GM12878 (cell line): ENCODE measurements around the gene TBCK. TPM values are rescaled to one million over a fixed set of nuclear protein-coding genes. Genes with fewer than 3 reads are reported as not detected.

Experiments used
- ATAC-seq: fragments of 200-7000 bp; cut with Tn5 transposase; 3 replicates; pipeline ENCODE4 v1.9.1; 2020; ENCODE audit warnings: mild to moderate bottlenecking, moderate library complexity
- BruUV-seq: library from RNA; stranded (reverse); fragments of 400-500 nt; replicated peaks from 2 replicates; lab custom pipeline; 2021; lab: Mats Ljungman, UMichigan
- CTCF ChIA-PET: fragments of 300-600 bp; sonication (Branson Sonifier 250); formaldehyde crosslinking; extraction: SDS; loops from one replicate; lab custom pipeline; 2021; ENCODE audit warnings: inconsistent platforms; lab: Yijun Ruan, JAX
- POLR2A ChIA-PET: fragments of 350-600 bp; formaldehyde crosslinking; extraction: SDS; loops from one replicate; lab custom pipeline; 2021; ENCODE audit warnings: inconsistent platforms; lab: Charles Lee
- RAD21 ChIA-PET: fragments of 300-600 bp; sonication (Branson Sonifier 250); formaldehyde crosslinking; loops from one replicate; lab custom pipeline; 2023; ENCODE audit warnings: antibody characterized with exemption; ENCODE audit not compliant: unreplicated experiment; lab: Charles Lee
- SMC1A ChIA-PET: fragments of 300-600 bp; sonication (Branson Sonifier 250); formaldehyde crosslinking; loops from one replicate; lab custom pipeline; 2023; ENCODE audit not compliant: unreplicated experiment, uncharacterized antibody; lab: Charles Lee
- DNase-seq: peaks from one replicate; pipeline ENCODE4 v3.0.0-alpha.2; 2011; ENCODE audit warnings: low read depth, low spot score
- FAIRE-seq: peaks from 3 replicates; lab custom pipeline; 2011; peaks lifted over from hg19 to GRCh38; lab: Jason Lieb, UNC
- H2AFZ ChIP-seq: 2 replicates; pipeline ENCODE4 v1.6.0; 2011; ENCODE audit warnings: low read depth, low read length, control low read depth; ENCODE audit not compliant: control insufficient read depth
- H3K27ac ChIP-seq: 2 replicates; pipeline ENCODE4 v1.5.1; 2011; ENCODE audit warnings: control low read depth; ENCODE audit not compliant: control insufficient read depth, insufficient read depth
- H3K27me3 ChIP-seq, 2 experiments: replicated peaks in 1 of 2; 2 replicates each; pipeline versions ENCODE4 v1.6.0 to v1.6.1; 2011; ENCODE audit warnings: low read length in 1 of 2; ENCODE audit not compliant: control insufficient read depth in 2 of 2, insufficient read depth in 2 of 2
- H3K36me3 ChIP-seq, 2 experiments: 2 replicates each; pipeline ENCODE4 v1.5.1; 2011; ENCODE audit warnings: low read length in 1 of 2; ENCODE audit not compliant: control insufficient read depth in 2 of 2, insufficient read depth in 2 of 2
- H3K4me1 ChIP-seq: 2 replicates; pipeline ENCODE4 v1.6.1; 2011; ENCODE audit warnings: mild to moderate bottlenecking, low read length, moderate library complexity, mixed read lengths; ENCODE audit not compliant: control insufficient read depth, insufficient read depth
- H3K4me2 ChIP-seq: 2 replicates; pipeline ENCODE4 v1.6.0; 2011; ENCODE audit warnings: control low read depth; ENCODE audit not compliant: control insufficient read depth, insufficient read depth
- H3K4me3 ChIP-seq: fragments of 200-600 bp; sonication (generic); 2 replicates; pipeline ENCODE4 v1.5.1; 2016
- H3K79me2 ChIP-seq: 2 replicates; pipeline ENCODE4 v1.6.0; 2011; ENCODE audit warnings: low read length; ENCODE audit not compliant: control insufficient read depth, insufficient read depth
- H3K9ac ChIP-seq: 2 replicates; pipeline ENCODE4 v1.8.0; 2011; ENCODE audit warnings: low read length, control low read depth, mixed read lengths; ENCODE audit not compliant: control insufficient read depth, insufficient read depth
- H3K9me3 ChIP-seq: replicated peaks from 3 replicates; pipeline ENCODE4 v1.5.1; 2011; ENCODE audit warnings: mild to moderate bottlenecking, low read length; ENCODE audit not compliant: control insufficient read depth, insufficient read depth
- H4K20me1 ChIP-seq: 2 replicates; pipeline ENCODE4 v1.6.0; 2011; ENCODE audit not compliant: control insufficient read depth, insufficient read depth
- CHD1 ChIP-seq: IDR thresholded peaks from 2 replicates; pipeline ENCODE4 v1.6.1; 2012; ENCODE audit warnings: low read depth, low read length, improper control_type of control experiment
- GATAD2B ChIP-seq: fragments of 450-650 bp; conservative IDR thresholded peaks from 2 replicates; pipeline ENCODE4 v1.6.1; 2017; ENCODE audit warnings: low read depth, mild to moderate bottlenecking, moderate library complexity
- IKZF2 ChIP-seq, 2 experiments: fragments of 450-650 bp; IDR thresholded peaks; 2 replicates each; pipeline ENCODE4 v1.6.1; 2017; ENCODE audit warnings: mild to moderate bottlenecking in 2 of 2, moderate library complexity in 2 of 2
- IRF4 ChIP-seq: IDR thresholded peaks from 2 replicates; pipeline ENCODE4 v1.6.1; 2011; ENCODE audit warnings: low read depth, low read length
- LARP7 ChIP-seq: fragments of 450-650 bp; IDR thresholded peaks from 2 replicates; pipeline ENCODE4 v1.6.1; 2017; ENCODE audit warnings: mild to moderate bottlenecking
- MEF2A ChIP-seq: IDR thresholded peaks from 2 replicates; pipeline ENCODE4 v1.6.1; 2011; ENCODE audit warnings: low read depth, mild to moderate bottlenecking, low read length, moderate library complexity; ENCODE audit not compliant: insufficient read depth
- MYB ChIP-seq: fragments of 150-350 bp; IDR thresholded peaks from 2 replicates; pipeline ENCODE4 v1.6.1; 2014; ENCODE audit warnings: mild to moderate bottlenecking, low read depth, low read length, borderline replicate concordance
- NR2C2 ChIP-seq: IDR thresholded peaks from 2 replicates; pipeline ENCODE4 v1.6.1; 2011; ENCODE audit warnings: borderline replicate concordance, low read depth; ENCODE audit not compliant: control insufficient read depth, insufficient read length
- PAX5 ChIP-seq: IDR thresholded peaks from 2 replicates; pipeline ENCODE4 v1.6.1; 2011; ENCODE audit warnings: low read depth, low read length, borderline replicate concordance
- RAD51 ChIP-seq: fragments of 450-650 bp; IDR thresholded peaks from 2 replicates; pipeline ENCODE4 v1.6.1; 2016; ENCODE audit warnings: moderate library complexity, mild to moderate bottlenecking, inconsistent platforms
- SUZ12 ChIP-seq: fragments of 200-600 bp; sonication (generic); IDR thresholded peaks from one replicate; pipeline ENCODE4 v1.6.1; 2018; ENCODE audit warnings: antibody characterized with exemption, mild to moderate bottlenecking; ENCODE audit not compliant: unreplicated experiment
- TCF7 ChIP-seq: IDR thresholded peaks from 2 replicates; pipeline ENCODE4 v1.6.1; 2014; ENCODE audit warnings: antibody characterized with exemption, borderline replicate concordance
- ZNF24 ChIP-seq: fragments of 450-650 bp; IDR thresholded peaks from 2 replicates; pipeline ENCODE4 v1.6.1; 2017; ENCODE audit warnings: antibody characterized with exemption, mild to moderate bottlenecking
- in situ Hi-C: fragments of 300-500 bp; cut with MboI; formaldehyde crosslinking; loops from 9 replicates; pipeline ENCODE4 v1.14.3; 2018; ENCODE audit warnings: mixed read lengths
- intact Hi-C: fragments of 100-400 bp; cut with micrococcal nuclease; formaldehyde crosslinking; loops from one replicate; pipeline ENCODE4 v1.14.2; 2022; ENCODE audit not compliant: unreplicated experiment
- polyA plus RNA-seq, 11 experiments: library from polyadenylated mRNA; depleted of rRNA in 4 of 11; unstranded in 6 of 11; stranded (reverse) in 5 of 11; fragments of >200 nt; fragmentation: Nextera tagmentation in 4 of 11; fragmentation: Illumina TruSeq in 1 of 11; extraction: Ambion mirVana in 4 of 11; extraction: Trizol in 1 of 11; gene quantifications; 1 replicate in 1 of 11; 2 replicates in 10 of 11; pipeline versions ENCODE4 v1.2.1 to v1.2.3, GENCODE V29; 2011 to 2016; ENCODE audit warnings: inconsistent platforms in 2 of 11, missing spikeins in 2 of 11, low read depth in 1 of 11
- total RNA-seq, 4 experiments: library from RNA; depleted of rRNA in 3 of 4; stranded (reverse); fragments of >200 nt in 3 of 4; fragmentation: Illumina TruSeq in 1 of 4; extraction: Trizol in 1 of 4; gene quantifications; 2 replicates each; pipeline versions ENCODE4 v1.2.1 to v1.2.3, GENCODE V29; 2013 to 2021
- TF ChIP-seq, protein P1 (sequence below): fragments of 450-650 bp; formaldehyde crosslinking; IDR thresholded peaks from 2 replicates; pipeline ENCODE4 v1.4.0; 2020; ENCODE audit warnings: mild to moderate bottlenecking, moderate library complexity

TBCK gene
- total and polyA plus RNA-seq, 10 of the 15 experiments (the other 5 are each of a cell fraction or from before 2014, with no cell fraction given): 4.1 to 30.3 (median 20.2) TPM

DNA sequence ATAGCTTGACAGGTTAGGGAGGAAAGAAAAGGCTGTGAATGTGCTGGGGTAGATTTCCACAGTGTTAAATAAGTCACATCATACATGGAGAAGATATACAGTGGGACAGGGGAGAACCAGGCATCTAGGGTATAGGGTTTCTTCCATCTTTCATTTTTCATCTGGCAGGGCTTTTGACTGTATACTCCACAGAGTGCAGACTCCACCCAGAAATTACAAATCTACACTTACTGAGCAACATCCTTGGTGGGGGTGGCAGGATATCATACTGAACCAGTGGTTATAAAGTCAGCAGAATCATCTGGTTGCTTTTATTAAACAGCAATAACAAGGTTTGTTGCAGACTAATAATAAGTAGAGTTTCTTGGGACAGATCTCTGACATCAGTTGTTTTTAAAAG lies 266.5 kb downstream of the TBCK start:
- no peak overlapping the region for H3K9ac ChIP-seq
- no peaks in the 10 kb centered on the region for H3K4me1 ChIP-seq
- POLR2A ChIA-PET: no interaction called here
- no peaks in the 10 kb centered on the region for H3K79me2 ChIP-seq
- H3K36me3 ChIP-seq: no peaks in the 10 kb centered on the region
- H2AFZ ChIP-seq: no peak overlapping the region
- in situ Hi-C loops (no loop called here), intact Hi-C loops (no loop called here)
- H3K4me3 ChIP-seq: no peak overlapping the region
- H4K20me1 ChIP-seq: no peaks in the 10 kb centered on the region
- TF ChIP-seq CHD1: no peak
- no peak for TF ChIP-seq ZNF24
- TF ChIP-seq IRF4: no peak
- TF ChIP-seq MYB: no peak
- no peak for TF ChIP-seq IKZF2 (IDR thresholded peaks at IDR 0.05)
- TF ChIP-seq SUZ12: no peak
- TF ChIP-seq TCF7: no peak
- TF ChIP-seq PAX5: no peak
- TF ChIP-seq LARP7: no peak
- TF ChIP-seq MEF2A: no peak
- TF ChIP-seq, protein P1, sequence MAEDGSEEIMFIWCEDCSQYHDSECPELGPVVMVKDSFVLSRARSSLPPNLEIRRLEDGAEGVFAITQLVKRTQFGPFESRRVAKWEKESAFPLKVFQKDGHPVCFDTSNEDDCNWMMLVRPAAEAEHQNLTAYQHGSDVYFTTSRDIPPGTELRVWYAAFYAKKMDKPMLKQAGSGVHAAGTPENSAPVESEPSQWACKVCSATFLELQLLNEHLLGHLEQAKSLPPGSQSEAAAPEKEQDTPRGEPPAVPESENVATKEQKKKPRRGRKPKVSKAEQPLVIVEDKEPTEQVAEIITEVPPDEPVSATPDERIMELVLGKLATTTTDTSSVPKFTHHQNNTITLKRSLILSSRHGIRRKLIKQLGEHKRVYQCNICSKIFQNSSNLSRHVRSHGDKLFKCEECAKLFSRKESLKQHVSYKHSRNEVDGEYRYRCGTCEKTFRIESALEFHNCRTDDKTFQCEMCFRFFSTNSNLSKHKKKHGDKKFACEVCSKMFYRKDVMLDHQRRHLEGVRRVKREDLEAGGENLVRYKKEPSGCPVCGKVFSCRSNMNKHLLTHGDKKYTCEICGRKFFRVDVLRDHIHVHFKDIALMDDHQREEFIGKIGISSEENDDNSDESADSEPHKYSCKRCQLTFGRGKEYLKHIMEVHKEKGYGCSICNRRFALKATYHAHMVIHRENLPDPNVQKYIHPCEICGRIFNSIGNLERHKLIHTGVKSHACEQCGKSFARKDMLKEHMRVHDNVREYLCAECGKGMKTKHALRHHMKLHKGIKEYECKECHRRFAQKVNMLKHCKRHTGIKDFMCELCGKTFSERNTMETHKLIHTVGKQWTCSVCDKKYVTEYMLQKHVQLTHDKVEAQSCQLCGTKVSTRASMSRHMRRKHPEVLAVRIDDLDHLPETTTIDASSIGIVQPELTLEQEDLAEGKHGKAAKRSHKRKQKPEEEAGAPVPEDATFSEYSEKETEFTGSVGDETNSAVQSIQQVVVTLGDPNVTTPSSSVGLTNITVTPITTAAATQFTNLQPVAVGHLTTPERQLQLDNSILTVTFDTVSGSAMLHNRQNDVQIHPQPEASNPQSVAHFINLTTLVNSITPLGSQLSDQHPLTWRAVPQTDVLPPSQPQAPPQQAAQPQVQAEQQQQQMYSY (CRISPR knock-in tag): no peak
- no peak for TF ChIP-seq GATAD2B
- TF ChIP-seq NR2C2: no peak
- no peak for TF ChIP-seq RAD51
- SMC1A ChIA-PET: no interaction called here
- no peaks in the 10 kb centered on the region for H3K27me3 ChIP-seq
- DNase-seq (no peak), ATAC-seq (no peak), FAIRE-seq (no peak)
- no peak overlapping the region for H3K4me2 ChIP-seq
- no peaks in the 10 kb centered on the region for H3K9me3 ChIP-seq
- RAD21 ChIA-PET: interaction anchor here (0.7 kb wide), 1 partner anchor 460 kb away, joined by 3 read pairs; no protein-coding TSS in a partner anchor
- BruUV-seq: no TSS peak
- CTCF ChIA-PET: no interaction called here
- no peak overlapping the region for H3K27ac ChIP-seq
